IPS-NIHi7 (cell line): ENCODE data around the gene NDC1.
"Not testable (repeated sequence)": the region's sequence is repeated elsewhere in the genome, so short reads cannot be mapped to it uniquely, and the experiment has no call there.

Source experiments
- DNase-seq: peaks from one replicate; pipeline ENCODE4 v3.0.0; 2012; ENCODE audit warnings: mixed read lengths; ENCODE audit errors: extremely low spot score

The NDC1 gene

DNA sequence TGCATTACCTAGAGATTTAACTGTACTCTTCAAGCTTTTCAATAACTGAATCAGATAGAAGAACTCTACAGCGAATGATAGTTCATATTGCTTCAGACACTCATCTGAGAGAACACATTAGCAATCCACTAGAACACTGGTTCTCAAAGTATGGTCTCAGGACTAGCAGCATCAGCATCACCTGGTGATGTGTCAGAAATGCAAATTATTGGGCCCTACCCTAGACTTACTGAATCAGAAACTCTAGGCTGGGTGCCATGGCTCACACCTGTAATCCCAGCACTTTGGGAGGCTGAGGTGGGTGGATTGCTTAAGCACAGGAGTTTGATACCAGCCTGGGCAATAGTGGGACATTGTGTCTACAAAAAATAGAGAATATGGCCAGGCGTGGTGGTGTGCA, 74.2 kb downstream of the NDC1 start:
- no peak for DNase-seq

DNA sequence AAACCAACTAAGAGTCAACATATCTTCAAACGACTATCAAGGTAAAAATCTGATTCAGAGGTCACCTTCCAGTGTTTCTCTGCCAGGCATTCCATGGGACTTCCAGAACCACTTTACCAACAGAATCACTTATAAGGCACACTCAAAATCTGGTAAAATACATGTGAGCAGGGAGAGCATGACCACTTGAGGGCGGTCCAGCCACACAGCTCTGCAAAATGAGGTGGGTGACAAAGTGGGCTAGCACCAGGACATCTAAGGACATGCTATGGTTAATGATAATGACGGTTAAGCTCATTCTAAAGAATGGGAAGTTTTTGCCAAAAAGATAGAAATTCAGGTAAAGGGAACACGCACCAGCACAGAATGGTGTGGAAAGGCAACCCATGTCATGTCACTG, 74.6 kb downstream of the NDC1 start:
- no peak for DNase-seq

DNA sequence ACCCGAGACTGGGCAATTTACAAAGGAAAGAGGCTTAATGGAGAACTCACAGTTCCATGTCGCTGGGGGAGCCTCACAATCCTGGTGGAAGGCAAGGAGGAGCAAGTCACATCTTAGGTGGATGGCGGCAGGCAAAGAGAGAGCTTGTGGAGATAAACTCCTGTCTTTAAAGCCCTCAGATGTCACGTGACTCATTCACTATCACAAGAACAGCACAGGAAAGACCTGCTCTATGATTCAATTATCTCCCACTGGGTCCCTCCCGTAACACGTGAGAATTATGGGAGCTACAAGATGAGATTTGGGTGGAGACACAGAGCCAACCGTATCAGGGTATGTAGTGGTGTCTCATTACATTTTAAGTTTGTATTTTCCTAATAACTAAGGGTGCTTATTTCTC, 77.6 kb downstream of the NDC1 start:
- DNase-seq, result not testable (repeated sequence)

DNA sequence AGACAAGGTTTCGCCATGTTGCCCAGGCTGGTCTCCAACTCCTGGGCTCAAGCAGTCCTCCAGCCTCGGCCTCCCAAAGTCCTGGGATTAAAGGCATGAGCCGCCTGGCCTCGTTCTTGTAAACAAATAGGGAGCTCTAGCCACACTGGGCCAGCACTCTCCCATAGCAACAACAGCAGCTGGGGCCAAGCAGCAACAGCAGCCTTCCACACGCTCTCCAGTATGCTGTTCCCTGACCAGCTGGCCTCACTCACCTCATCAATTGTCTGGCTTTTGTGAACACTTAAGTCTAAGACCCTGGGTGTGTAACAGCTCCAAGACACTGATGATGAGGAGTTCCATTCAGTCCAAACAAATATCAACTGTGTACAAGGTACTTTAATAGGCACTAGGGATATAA, 82.2 kb downstream of the NDC1 start:
- DNase-seq, result no peak

DNA sequence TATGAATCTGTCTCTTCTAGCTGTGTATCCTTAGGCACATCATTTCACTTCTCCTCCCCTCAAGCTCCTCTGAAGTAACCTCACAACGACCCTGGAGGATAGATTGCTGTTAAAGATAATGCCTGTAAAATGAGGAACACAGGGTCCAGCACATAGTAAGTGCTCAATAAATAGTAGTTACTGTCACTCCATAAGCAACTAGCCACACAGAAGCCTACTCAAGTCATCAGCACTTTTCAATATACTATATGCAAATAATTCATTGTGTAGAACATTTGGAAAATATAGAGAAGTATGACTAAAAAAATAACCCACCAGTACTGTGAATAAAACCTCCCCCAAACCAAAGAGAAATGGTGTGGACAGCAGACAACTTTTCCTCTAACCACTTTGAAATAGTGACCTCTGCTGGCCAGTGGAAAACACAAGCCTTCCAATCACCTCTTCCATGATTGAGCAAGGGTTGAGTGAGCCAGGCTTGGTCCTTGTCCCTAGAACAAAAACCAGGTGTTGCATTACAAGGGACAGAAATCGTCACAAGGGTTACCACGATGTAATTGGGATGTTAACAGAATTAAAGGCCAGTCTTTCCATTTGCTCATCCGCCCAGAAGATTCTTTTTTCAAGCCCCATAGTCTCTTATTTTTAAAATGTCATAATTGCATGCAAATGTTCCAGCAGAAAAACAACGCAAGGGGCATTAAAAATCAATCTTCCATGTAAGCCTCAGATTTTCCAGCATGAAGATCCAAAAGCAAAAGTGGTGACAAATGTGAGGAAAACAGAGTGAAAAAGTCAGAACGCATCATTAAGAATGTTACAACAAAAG, 83.4 kb downstream of the NDC1 start:
- DNase-seq, result peak; percentile 79

DNA sequence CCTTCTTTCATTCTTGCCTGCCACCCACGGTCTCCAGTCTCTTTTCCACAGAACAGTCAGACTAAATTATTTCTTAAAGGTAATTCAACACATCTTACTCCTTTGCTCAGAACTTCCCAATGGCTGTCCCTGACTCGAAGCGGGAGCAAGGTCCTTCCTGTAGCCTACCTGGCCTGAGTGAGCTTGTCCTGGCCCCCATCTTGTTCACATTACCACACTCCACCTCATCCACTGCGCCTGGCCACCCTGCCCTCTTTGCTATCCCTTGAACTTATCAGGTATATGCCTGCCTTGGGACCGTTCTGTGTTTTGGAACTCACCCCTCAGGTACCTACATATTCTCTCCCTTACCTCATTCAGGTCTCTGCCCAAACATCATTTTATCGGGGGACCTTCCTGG, 85.8 kb downstream of the NDC1 start:
- DNase-seq, result no peak

DNA sequence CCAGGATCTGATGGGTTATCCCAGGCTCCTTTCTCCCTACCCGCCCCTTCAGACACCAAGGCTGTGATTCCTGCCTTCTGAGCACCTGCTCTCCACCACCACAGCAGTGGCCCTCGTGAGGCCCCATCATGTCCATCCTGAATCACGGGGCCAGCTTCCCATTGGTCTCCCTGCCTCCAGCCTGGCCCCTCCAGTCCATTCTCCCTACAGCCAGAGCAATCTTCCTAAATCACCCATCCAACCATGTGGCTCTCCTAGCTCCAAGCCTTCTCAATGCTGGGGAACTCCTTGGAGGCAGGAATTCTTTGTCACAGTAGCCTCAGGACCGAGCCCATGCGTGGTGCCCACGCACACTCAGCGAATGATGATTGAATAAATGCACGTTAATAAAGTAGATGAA, 90.3 kb downstream of the NDC1 start:
- DNase-seq, result no peak

DNA sequence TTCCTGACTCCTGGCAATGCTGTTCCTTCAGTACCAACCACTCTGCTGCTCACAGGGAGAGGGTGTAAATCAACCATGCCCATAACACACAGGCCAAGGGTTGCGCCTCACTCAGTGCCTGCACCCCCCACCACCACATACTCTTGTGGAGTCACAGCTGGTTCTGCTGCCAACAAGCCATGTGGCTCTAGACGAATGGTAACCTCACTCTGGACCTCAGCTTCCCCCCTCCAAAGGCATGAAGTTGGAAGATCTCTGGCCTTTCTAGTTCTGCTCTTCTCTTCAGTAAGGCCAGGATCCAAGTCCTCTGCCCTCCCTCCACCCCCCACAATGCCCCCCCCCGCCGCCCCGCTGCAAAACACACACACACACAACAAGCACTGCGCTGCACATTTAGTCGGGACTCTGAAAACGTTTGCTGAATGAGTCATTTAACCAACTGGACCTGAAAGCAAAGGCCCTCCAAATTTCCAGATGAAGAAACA, 97.4 kb downstream of the NDC1 start:
- no peak for DNase-seq

DNA sequence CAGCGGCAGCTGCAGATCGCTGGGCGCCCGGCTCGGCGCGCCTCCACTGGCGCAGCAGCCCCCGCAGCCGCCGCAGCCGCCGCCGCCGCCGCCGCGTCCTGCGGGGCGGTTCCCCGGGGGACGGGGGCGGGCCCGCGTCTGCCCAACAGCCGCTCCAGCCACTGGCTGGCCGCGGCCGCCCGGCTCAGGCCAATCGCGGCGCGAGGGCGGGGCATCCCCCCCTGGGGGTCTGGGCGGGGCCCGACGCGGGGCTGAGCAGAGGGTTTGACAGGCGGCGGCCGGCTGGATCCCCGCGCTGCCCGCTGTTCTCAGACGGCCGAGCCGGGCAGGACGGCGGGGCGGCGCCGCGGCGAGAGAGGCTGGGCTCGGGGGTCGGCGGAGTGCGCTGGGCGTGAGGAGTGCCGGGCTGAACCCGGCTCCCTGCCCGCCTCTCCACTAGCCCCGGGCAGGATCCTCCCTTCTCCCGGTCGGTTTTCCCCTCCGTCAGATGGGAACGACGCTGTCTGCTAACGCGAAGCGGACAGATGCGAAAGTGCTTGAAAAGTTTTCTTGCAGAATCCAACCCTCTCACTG, 98.9 kb downstream of the NDC1 start, which contains the start of gene GLIS1:
Gene GLIS1 (minus strand): TSS at position 56 of the 573 bp plus-strand sequence. CDS start 1,100 bp downstream, outside the sequence.
- peak; percentile 100 for DNase-seq

DNA sequence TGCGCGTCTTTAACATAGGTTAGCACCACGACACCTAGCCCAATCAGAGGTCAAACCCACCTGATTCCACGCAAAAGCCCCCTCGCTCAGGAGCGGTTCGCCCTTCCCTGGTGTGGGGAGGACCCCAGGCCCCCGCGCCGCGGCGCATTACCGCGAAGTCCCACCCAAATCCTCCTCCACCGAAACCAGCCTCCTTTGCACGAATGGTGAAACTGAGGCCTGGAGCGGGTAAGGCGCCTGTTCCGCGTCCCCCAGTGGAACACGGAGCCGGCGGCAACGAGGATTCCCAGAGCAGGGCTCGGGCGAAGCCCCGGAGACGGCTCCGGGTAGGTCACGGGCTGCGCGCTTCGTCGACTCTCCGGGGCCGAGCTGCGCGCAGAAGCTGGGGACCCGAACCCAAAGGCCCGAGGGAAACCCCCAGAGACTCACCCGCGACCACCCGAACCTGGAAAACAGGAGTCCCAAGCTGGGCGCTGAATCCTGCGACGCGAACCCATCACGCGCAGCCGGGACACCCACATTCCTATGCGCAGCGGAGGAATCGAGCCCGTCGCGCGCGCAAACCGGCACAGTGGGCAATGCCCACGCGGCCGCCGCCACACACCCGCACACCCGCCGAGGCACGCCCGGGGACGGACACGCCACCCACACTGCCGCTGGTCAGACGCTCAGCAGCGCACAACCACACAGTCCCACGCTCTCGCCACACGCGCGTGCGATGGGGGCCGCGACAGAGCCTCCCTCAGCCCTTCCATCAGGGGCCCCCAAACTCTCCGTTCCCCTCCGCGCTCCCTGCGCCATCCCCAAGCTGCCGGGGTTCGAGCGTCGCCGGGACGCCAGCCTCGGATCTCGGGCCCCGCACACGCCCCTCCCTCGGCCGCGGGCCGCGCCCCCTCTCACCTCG, 99.6 kb downstream of the NDC1 start:
- DNase-seq, result no peak

DNA sequence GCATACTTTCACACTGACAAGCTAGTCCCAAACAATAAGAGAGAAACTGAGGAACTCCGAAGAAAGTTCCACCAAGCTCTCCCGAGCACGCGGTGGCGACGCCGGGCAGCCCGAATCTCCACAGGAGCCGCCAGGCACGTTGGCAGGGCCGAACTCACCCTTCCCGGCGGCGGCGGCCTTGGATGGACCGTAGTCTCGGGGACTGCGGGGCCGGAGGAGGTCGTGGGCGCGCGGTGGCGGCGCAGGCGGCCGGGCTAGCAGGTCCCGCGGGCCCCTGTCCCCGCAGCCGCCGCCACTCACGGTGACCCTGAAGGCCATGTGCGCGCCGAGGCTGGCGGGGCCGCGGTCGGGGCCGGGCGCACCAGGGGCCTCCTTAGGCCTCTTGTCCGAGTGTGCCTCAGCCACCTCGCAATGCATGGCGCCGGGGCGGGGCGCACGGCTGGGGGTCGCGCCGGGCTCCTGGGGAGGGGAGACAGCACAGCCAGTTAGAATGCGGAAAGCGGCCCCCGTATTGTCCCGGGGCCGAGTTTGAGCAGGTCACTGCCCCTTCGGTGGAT, 100.4 kb downstream of the NDC1 start:
- DNase-seq, result peak; percentile 51

DNA sequence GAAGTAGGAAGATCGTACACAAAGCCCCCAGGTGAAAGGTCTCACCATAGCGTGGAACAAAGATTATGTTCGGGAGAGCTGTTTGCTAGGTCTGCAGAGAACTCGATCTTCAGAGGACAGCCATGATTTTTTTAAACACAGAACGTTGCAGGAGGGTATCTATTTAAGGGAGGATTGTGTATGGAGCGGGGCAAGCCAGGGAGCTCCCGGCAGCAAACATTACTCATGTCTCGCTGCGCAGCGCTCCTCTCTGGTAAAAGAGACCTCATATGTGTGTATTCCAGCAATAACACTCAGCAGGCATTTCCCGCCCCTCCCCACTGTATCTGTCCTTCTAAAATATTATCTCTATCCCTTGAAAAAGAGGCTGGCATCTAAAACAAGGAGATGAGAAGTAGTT, 101.8 kb downstream of the NDC1 start:
- no peak for DNase-seq

DNA sequence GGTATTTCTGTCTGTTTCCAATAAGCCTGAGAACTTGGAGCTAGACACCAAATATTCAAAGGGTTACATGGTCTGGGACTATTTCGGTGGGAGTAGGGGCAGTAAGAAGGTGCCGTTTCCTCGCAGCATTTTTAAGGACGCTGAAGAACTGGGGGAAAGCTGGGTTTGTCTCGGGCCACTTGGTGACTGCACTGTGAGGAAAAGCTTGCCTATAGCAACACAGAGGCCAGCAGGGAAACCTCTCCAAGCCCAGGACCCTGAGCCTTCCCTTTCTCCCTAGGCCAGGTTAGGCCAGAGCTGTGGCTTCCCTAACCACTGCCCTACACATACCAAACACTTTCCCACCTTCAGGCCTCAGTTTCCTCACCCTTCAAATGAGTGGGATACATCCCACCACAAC, 102.4 kb downstream of the NDC1 start:
- no peak for DNase-seq

DNA sequence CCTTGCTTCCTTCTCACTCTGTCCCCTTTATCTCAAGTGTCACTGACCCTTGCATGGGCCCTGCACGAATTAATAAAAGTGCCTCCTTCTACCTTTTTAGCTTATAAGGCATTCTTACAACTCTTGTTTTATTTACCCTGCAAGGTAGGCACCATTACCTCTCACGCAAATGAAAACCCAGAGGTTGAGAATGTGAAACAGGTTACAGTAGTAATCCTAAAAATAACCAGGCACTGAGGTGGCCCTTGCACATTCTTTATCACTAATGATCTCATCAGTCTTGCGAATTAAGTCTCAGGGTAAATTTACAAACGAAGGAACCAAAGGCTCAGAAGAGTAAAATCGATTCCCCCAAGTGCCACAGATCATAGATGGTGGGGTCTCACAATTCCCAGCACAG, 102.8 kb downstream of the NDC1 start:
- no peak for DNase-seq

DNA sequence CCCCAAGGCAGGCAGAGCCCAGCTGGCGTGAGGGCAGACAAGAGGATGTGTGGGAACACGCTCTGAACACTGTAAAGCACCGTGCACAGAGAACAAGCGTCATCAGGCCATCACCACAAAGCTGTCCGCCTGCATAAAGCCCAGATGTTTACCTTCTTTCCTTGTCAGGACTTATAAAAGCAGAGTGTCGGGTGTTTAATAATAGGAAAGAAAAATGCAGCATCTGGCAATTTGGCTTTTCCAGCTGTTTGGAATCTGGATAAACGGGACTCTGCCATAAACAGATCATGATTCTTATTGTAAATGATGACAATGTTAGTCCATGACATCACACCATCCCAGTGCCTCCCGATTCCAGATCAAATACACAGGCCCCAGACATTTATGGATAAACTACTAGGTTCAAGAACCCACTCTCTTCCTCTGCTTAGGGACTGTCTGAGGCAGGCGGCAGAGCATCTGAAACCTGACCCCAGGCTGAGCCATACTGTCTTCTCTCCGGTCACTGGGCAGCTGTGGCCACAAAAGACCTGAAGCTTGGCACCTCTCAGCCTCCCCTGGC, 103.4 kb downstream of the NDC1 start:
- DNase-seq, result no peak

DNA sequence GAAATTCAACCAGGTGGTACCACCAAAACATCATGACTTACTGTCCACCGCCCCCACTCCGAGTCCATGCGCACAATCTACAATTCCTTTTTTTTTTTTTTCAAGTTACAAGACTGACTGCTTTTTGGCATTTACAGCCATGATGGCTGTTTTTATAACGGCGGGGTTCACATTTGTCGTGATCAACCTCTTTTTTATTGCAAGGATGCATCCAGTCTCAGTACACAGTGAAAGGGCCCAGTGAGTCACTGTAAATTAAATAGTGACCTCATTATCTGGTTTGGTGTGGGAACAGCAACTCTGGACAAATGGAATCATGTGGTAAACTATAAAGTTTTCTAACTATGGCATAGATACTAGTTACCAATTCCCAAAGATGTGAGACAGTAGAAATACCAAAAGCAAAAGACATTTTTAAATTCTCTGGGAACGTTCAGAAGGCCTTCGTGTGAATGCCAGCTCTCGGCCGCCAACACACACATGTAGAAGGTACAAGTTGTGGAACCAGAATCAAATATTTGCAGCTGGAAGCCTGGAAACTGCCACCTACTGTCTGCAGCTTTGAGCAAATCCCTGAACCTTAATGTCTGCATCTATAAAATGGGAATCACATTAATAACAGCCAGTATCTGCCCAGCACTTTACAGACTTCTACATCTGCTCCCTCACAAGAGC, 104.0 kb downstream of the NDC1 start:
- no peak for DNase-seq

DNA sequence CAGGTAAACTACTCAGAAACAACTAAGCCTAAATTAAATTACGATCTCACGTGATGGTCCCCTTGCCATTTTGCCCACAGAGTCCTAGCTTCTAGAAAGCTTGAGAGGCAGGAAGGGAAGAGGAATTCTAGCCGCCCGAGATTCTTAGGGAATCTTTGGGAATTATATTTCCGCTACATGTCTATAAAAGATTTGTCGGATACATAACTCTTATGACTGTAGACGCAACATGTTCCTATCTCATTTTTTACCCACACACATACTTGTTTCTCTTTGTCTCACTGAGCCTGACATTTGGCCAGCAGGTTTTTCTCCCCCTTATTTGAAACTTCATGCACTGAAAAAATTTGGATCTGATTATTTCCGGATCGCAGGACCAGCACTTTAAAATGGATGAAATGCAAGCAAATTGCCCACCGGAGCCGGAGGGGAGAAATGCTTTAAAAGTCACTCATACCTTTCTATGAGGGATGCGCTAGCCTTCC, 104.6 kb downstream of the NDC1 start:
- DNase-seq, result no peak

DNA sequence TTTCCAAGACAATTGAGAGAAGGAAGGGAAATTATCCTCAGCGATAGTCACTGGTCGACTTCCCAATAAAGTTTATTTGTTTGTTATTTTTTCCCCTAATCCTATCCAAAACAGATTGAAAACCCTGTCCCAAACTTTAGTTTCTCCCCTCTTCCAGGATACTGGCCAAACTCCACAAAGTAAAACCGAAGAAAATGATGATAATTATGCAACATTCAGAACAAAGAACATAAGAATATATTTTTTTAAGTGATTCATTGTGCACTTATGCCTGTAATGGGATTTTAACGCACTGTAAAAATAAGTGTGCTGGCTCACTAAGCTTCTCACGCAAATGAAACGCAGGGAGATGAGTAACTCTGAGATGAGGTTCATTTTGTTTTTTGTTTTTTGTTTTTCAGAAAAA, 105.2 kb downstream of the NDC1 start:
- no peak for DNase-seq

DNA sequence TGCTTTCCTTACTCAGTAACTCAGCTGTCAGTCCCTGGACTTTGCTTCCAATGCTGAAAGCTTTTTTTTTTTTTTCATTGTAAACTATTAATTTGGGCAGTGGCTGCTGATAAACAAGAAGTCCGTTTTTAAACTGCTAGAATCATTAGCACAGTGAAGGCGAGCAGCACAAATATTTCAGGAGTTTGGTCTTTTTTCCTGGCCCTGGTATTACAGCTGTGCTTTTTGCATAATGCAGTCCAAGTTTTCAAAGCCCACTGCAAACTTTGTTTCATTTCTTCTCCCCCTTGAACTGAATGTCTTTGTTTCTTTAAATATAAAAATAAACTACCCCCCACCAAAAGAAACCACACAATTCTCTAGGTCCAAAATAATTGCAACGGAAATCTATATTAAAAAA, 105.7 kb downstream of the NDC1 start:
- no peak for DNase-seq

DNA sequence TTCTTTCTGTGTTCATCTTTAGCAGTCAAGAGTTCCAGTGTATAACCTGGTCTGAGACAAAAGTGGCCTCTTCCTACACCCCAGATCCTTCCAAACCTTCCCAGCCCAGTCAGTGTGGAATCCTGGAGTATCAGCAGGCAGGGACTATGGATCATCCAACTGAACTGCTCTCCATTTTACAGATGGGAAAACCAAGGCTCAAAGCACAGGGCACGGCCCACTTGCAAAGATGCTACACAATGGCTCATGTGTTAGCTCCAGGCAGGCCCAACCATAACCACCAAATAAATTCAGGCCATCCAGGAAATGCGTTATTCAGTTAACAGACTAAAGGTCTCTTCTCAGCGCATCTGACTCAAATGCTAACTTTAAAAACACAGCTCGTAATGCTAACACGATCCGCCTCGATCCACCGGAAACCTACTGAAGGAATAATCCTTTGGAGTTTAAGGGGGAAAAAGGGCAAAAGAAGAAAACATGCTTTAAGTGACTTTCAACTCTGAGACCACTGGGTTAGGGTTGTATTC, 106.3 kb downstream of the NDC1 start:
- DNase-seq, result no peak
